ENCODE results near the gene APBB2. TPM values are rescaled to one million over a fixed set of nuclear protein-coding genes. Genes with fewer than 3 reads are reported as not detected.

The APBB2 gene
- total RNA-seq, 1 experiment from 2014 or later: 46.0 TPM

- Histone ChIP-seq H2AFZ (no peak overlapping the region), H3K27me3 (ENCODE audit: insufficient read depth, low read depth) (no peaks in the 10 kb centered on the region), H3K36me3 (ENCODE audit: low read depth) (no peaks in the 10 kb centered on the region), H3F3A (ENCODE audit: insufficient read depth, low read depth) (no peaks in the 10 kb centered on the region), H3K4me2 (no peak overlapping the region), H3K79me2 (ENCODE audit: low read depth) (no peaks in the 10 kb centered on the region), H3K9me3 (ENCODE audit: insufficient read depth, low read depth) (no peaks in the 10 kb centered on the region), H3K27ac (no peak overlapping the region), H3K9me2 (ENCODE audit: insufficient read depth) (no peaks in the 10 kb centered on the region), H3K4me3 (no peak overlapping the region), H4K20me1 (ENCODE audit: insufficient read depth) (no peaks in the 10 kb centered on the region), H3K4me1 (replicated peaks; ENCODE audit: insufficient read depth) (peaks cover 10% of the 10 kb centered on the region; the same call in 1 of the 2 replicates)
- BruUV-seq (replicated peaks): no TSS peak
- TF ChIP-seq EZH2 (IDR thresholded peaks at IDR 0.05; ENCODE audit: low read depth): no peak
- no peak for TF ChIP-seq CTCF (conservative IDR thresholded peaks at IDR 0.05)
- intact Hi-C loops (cut with micrococcal nuclease; ENCODE audit: unreplicated experiment): no loop called here
- ChIA-PET POLR2A (ENCODE audit: unreplicated experiment) (no interaction called here), CTCF (interaction anchor here (1.4 kb wide), 1 partner anchor 12 kb away, joined by 4 read pairs; no protein-coding TSS in a partner anchor)
- DNase-seq: no peak
Measured at GRCh38 chr4:40912460-40913184, 301.7 kb downstream of the APBB2 start.

GRCh38 chr4:40910706-40911105 is 303.6 kb downstream of the APBB2 start:
- no peak for DNase-seq
- no peaks in the 10 kb centered on the region for H3F3A ChIP-seq (ENCODE audit: insufficient read depth, low read depth)
- ChIA-PET POLR2A (ENCODE audit: unreplicated experiment) (no interaction called here), CTCF (interaction anchor here (0.5 kb wide), 1 partner anchor 305 kb away, joined by 3 read pairs; no protein-coding TSS in a partner anchor)
- H3K27ac ChIP-seq: no peak overlapping the region
- H3K4me1 ChIP-seq (replicated peaks; ENCODE audit: insufficient read depth): peaks cover 10% of the 10 kb centered on the region; the same call in 1 of the 2 replicates
- no peaks in the 10 kb centered on the region for H3K36me3 ChIP-seq (ENCODE audit: low read depth)
- BruUV-seq (replicated peaks): no TSS peak
- no peaks in the 10 kb centered on the region for H3K27me3 ChIP-seq (ENCODE audit: insufficient read depth, low read depth)
- no peak overlapping the region for H3K4me3 ChIP-seq
- no peak overlapping the region for H2AFZ ChIP-seq
- H3K9me2 ChIP-seq (ENCODE audit: insufficient read depth): no peaks in the 10 kb centered on the region
- H3K4me2 ChIP-seq: no peak overlapping the region
- H3K79me2 ChIP-seq (ENCODE audit: low read depth): no peaks in the 10 kb centered on the region
- H4K20me1 ChIP-seq (ENCODE audit: insufficient read depth): no peaks in the 10 kb centered on the region
- no peak for TF ChIP-seq EZH2 (IDR thresholded peaks at IDR 0.05; ENCODE audit: low read depth)
- H3K9me3 ChIP-seq (ENCODE audit: insufficient read depth, low read depth): no peaks in the 10 kb centered on the region
- intact Hi-C loops (cut with micrococcal nuclease; ENCODE audit: unreplicated experiment): no loop called here

- no peaks in the 10 kb centered on the region for H3K9me3 ChIP-seq (ENCODE audit: insufficient read depth, low read depth)
- no peaks in the 10 kb centered on the region for H3K9me2 ChIP-seq (ENCODE audit: insufficient read depth)
- no peaks in the 10 kb centered on the region for H3K36me3 ChIP-seq (ENCODE audit: low read depth)
- no peak overlapping the region for H3K4me3 ChIP-seq
- POLR2A ChIA-PET (ENCODE audit: unreplicated experiment): no interaction called here
- no TSS peak for BruUV-seq (replicated peaks)
- no peaks in the 10 kb centered on the region for H3F3A ChIP-seq (ENCODE audit: insufficient read depth, low read depth)
- CTCF ChIA-PET: interaction anchor here (0.6 to 1.2 kb wide), 3 partner anchors 15 to 1200 kb away, joined by 3 to 7 read pairs (median 6); no protein-coding TSS in a partner anchor
- peak overlapping the region; percentile 53; the same call in 1 of the 2 replicates for H3K4me2 ChIP-seq
- peaks cover 10% of the 10 kb centered on the region; the same call in 1 of the 2 replicates for H3K4me1 ChIP-seq (replicated peaks; ENCODE audit: insufficient read depth)
- no peak for TF ChIP-seq EZH2 (IDR thresholded peaks at IDR 0.05; ENCODE audit: low read depth)
- H3K27me3 ChIP-seq (ENCODE audit: insufficient read depth, low read depth): no peaks in the 10 kb centered on the region
- H4K20me1 ChIP-seq (ENCODE audit: insufficient read depth): no peaks in the 10 kb centered on the region
- intact Hi-C loops (cut with micrococcal nuclease; ENCODE audit: unreplicated experiment): loop anchor here (2.0 to 10.0 kb wide), 3 partner anchors 162 to 975 kb away; partner anchors contain the start of genes NSUN7 and UCHL1
- no peak overlapping the region for H2AFZ ChIP-seq
- no peaks in the 10 kb centered on the region for H3K79me2 ChIP-seq (ENCODE audit: low read depth)
- no peak overlapping the region for H3K27ac ChIP-seq
- DNase-seq: peak in 1 of 2 experiments; percentile 33
Measured at GRCh38 chr4:40909363-40909876, 304.9 kb downstream of the APBB2 start.
